HepG2 (cell line): ENCODE data around the gene CCDC102B. TPM values are rescaled to one million over a fixed set of nuclear protein-coding genes. Genes with fewer than 3 reads are reported as not detected.

Source experiments
- ATAC-seq: fragments of 200-7000 bp; cut with Tn5 transposase; 3 replicates; pipeline ENCODE4 v1.9.1; 2020; ENCODE audit warnings: mild to moderate bottlenecking, moderate library complexity
- BruUV-seq: library from RNA; stranded (reverse); fragments of 400-500 nt; replicated peaks from 2 replicates; lab custom pipeline; 2021; lab: Mats Ljungman, UMichigan
- CTCF ChIA-PET: fragments of 300-600 bp; formaldehyde crosslinking; extraction: SDS; loops from one replicate; lab custom pipeline; 2021; ENCODE audit warnings: low total read pairs, inconsistent platforms, low intra/inter-chr PET ratio; lab: Yijun Ruan, JAX
- POLR2A ChIA-PET: fragments of 350-600 bp; sonication (Branson Sonifier 250); formaldehyde crosslinking; loops from one replicate; lab custom pipeline; 2020; ENCODE audit warnings: antibody characterized with exemption, inconsistent platforms; lab: Yijun Ruan, JAX
- DNase-seq: peaks from one replicate; pipeline ENCODE4 v3.0.0-alpha.2; 2015; ENCODE audit warnings: low spot score
- FAIRE-seq: peaks from 3 replicates; lab custom pipeline; 2011; peaks lifted over from hg19 to GRCh38; lab: Jason Lieb, UNC
- H2AFZ ChIP-seq: one replicate; pipeline ENCODE4 v1.6.1; 2011; ENCODE audit warnings: low read length, inconsistent platforms
- H3K27ac ChIP-seq: fragments of 300-600 bp; 3 replicates; pipeline ENCODE4 v1.8.0; 2011; ENCODE audit warnings: mixed run types, mild to moderate bottlenecking, mixed read lengths, low read length, inconsistent platforms; ENCODE audit not compliant: insufficient read depth; ENCODE audit errors: extremely low read length
- H3K27me3 ChIP-seq, 2 experiments: fragments of 200-600 bp in 1 of 2; 2 replicates in 1 of 2; 3 replicates in 1 of 2; pipeline versions ENCODE4 v1.6.0 to v1.8.0; 2011; ENCODE audit warnings: low read length in 2 of 2, mild to moderate bottlenecking in 2 of 2, moderate library complexity in 2 of 2, inconsistent platforms in 1 of 2; ENCODE audit not compliant: insufficient read depth in 2 of 2, control insufficient read depth in 1 of 2
- H3K36me3 ChIP-seq, 2 experiments: fragments of 200-600 bp in 1 of 2; replicated peaks in 1 of 2; 2 replicates in 1 of 2; 3 replicates in 1 of 2; pipeline versions ENCODE4 v1.5.1 to v1.8.0; 2011; ENCODE audit warnings: low read length in 2 of 2, inconsistent platforms in 1 of 2; ENCODE audit not compliant: insufficient read depth in 2 of 2, control insufficient read depth in 1 of 2
- H3K4me1 ChIP-seq: 2 replicates; pipeline ENCODE4 v1.5.1; 2012; ENCODE audit warnings: low read length, inconsistent platforms; ENCODE audit not compliant: insufficient read depth
- H3K4me2 ChIP-seq: 2 replicates; pipeline ENCODE4 v1.6.0; 2011; ENCODE audit warnings: low read depth, low read length, inconsistent platforms
- H3K4me3 ChIP-seq, 3 experiments: fragments of 200-600 bp in 1 of 3; sonication (generic), shearing (Covaris generic) in 1 of 3; replicated peaks in 1 of 3; 2 replicates each; pipeline ENCODE4 v1.5.1; 2011 to 2016; ENCODE audit warnings: low read length in 3 of 3, inconsistent platforms in 2 of 3, low read depth in 2 of 3, mild to moderate bottlenecking in 2 of 3, control low read depth in 1 of 3, mixed read lengths in 1 of 3; ENCODE audit not compliant: insufficient read depth in 1 of 3
- H3K79me2 ChIP-seq: one replicate; pipeline ENCODE4 v1.6.1; 2011; ENCODE audit warnings: low read length, inconsistent platforms; ENCODE audit not compliant: insufficient read depth
- H3K9ac ChIP-seq: 2 replicates; pipeline ENCODE4 v1.6.0; 2011; ENCODE audit warnings: mild to moderate bottlenecking, low read depth, low read length, inconsistent platforms; ENCODE audit not compliant: insufficient read depth
- H3K9me3 ChIP-seq: 2 replicates; pipeline ENCODE4 v1.5.1; 2012; ENCODE audit warnings: mild to moderate bottlenecking, low read length
- H4K20me1 ChIP-seq: 2 replicates; pipeline ENCODE4 v1.6.0; 2011; ENCODE audit warnings: inconsistent platforms, mild to moderate bottlenecking, low read length, moderate library complexity; ENCODE audit not compliant: insufficient read depth
- BRCA1 ChIP-seq: sonication (generic); formaldehyde crosslinking; IDR thresholded peaks from 2 replicates; pipeline ENCODE4 v1.4.0; 2020; ENCODE audit warnings: missing genetic modification reagents
- DPF2 ChIP-seq: sonication (generic); formaldehyde crosslinking; IDR thresholded peaks from 2 replicates; pipeline ENCODE4 v1.4.0; 2020; ENCODE audit warnings: mild to moderate bottlenecking, low read depth, missing genetic modification reagents, borderline replicate concordance
- E2F1 ChIP-seq: sonication (generic); formaldehyde crosslinking; IDR thresholded peaks from 2 replicates; pipeline ENCODE4 v1.5.0; 2020; ENCODE audit warnings: missing genetic modification reagents
- HDAC1 ChIP-seq: sonication (generic); formaldehyde crosslinking; IDR thresholded peaks from 2 replicates; pipeline ENCODE4 v1.5.1; 2020; ENCODE audit warnings: mild to moderate bottlenecking, missing genetic modification reagents
- MAZ ChIP-seq, 2 experiments: sonication (generic) in 1 of 2; formaldehyde crosslinking in 1 of 2; IDR thresholded peaks; 2 replicates each; pipeline versions ENCODE4 v1.5.0 to v1.6.1; 2012 to 2020; ENCODE audit warnings: low read depth in 2 of 2, mild to moderate bottlenecking in 2 of 2, borderline replicate concordance in 1 of 2, improper control_type of control experiment in 1 of 2, low read length in 1 of 2, missing genetic modification reagents in 1 of 2, moderate library complexity in 1 of 2
- PRMT3 ChIP-seq: sonication (generic); formaldehyde crosslinking; IDR thresholded peaks from 2 replicates; pipeline ENCODE4 v1.8.1; 2022; ENCODE audit warnings: low read depth, mild to moderate bottlenecking, moderate library complexity, missing genetic modification reagents, borderline replicate concordance
- TERF1 ChIP-seq: sonication (generic); formaldehyde crosslinking; IDR thresholded peaks from 2 replicates; pipeline ENCODE4 v1.8.0; 2022; ENCODE audit warnings: mild to moderate bottlenecking, missing genetic modification reagents, moderate library complexity
- TMF1 ChIP-seq: sonication (generic); formaldehyde crosslinking; IDR thresholded peaks from 2 replicates; pipeline ENCODE4 v1.8.1; 2022; ENCODE audit warnings: low read depth, missing genetic modification reagents
- ZNF24 ChIP-seq: fragments of 450-650 bp; IDR thresholded peaks from 2 replicates; pipeline ENCODE4 v1.6.1; 2017; ENCODE audit warnings: antibody characterized with exemption, mild to moderate bottlenecking
- ZNF275 ChIP-seq: sonication (generic); formaldehyde crosslinking; IDR thresholded peaks from 2 replicates; pipeline ENCODE4 v1.8.0; 2022; ENCODE audit warnings: missing genetic modification reagents, mild to moderate bottlenecking, inconsistent platforms, borderline replicate concordance
- WGBS: methylation state at CpG from one replicate; pipeline ENCODE4 v1.1.6; 2017; ENCODE audit warnings: low lambda C conversion rate; 5-methylcytosine and 5-hydroxymethylcytosine counted together
- in situ Hi-C: cut with HindIII; loops from 2 replicates; pipeline ENCODE4 v1.10.0; 2017; ENCODE audit warnings: low pct_unique_long_range_greater_than_20kb; ENCODE audit not compliant: extremely low pct_ligation_motif_present
- intact Hi-C: fragments of 100-400 bp; cut with micrococcal nuclease; formaldehyde crosslinking; loops from one replicate; pipeline ENCODE4 v1.10.0; 2022; ENCODE audit not compliant: unreplicated experiment
- polyA plus RNA-seq, 8 experiments: library from polyadenylated mRNA; depleted of rRNA in 3 of 8; stranded (reverse) in 7 of 8; unstranded in 1 of 8; fragments of >200 nt; fragmentation: Illumina TruSeq in 4 of 8; extraction: Trizol in 4 of 8; gene quantifications; 2 replicates each; pipeline versions ENCODE4 v1.2.1 to v1.2.3, GENCODE V29; 2011 to 2016; ENCODE audit warnings: low read depth in 4 of 8, missing spikeins in 1 of 8, mixed read lengths in 1 of 8; ENCODE audit not compliant: insufficient read depth in 1 of 8
- total RNA-seq, 5 experiments: library from RNA; depleted of rRNA; stranded (reverse); fragments of >200 nt; fragmentation: Illumina TruSeq; extraction: Trizol; gene quantifications; 2 replicates each; pipeline ENCODE4 v1.2.3, GENCODE V29; 2016; ENCODE audit warnings: low read depth in 1 of 5

The CCDC102B gene
- total and polyA plus RNA-seq, 2 of the 13 experiments (the other 11 are each of a cell fraction or from before 2014, with no cell fraction given) = 2.3 to 3.7 TPM

GRCh38 chr18:68997845-68998244 lies 200.0 kb downstream of the CCDC102B start:
- POLR2A ChIA-PET = no interaction called here
- in situ Hi-C loops = no loop called here

More at GRCh38 chr18:68997845-68998244, 200.0 kb downstream of the CCDC102B start:
- CTCF ChIA-PET = no interaction called here
- no TSS peak for BruUV-seq
- no peak overlapping the region for H3K9ac ChIP-seq
- no peaks in the 10 kb centered on the region for H3K4me1 ChIP-seq
- no peaks in the 10 kb centered on the region for H3K27me3 ChIP-seq
- H3K4me3 ChIP-seq = no peak overlapping the region
- H3K9me3 ChIP-seq = no peaks in the 10 kb centered on the region
- no peaks in the 10 kb centered on the region for H3K36me3 ChIP-seq
- no peak for TF ChIP-seq TERF1 (CRISPR knock-in tag)
- no peak for TF ChIP-seq PRMT3 (CRISPR knock-in tag)
- no peak for TF ChIP-seq ZNF275 (CRISPR knock-in tag)
- TF ChIP-seq TMF1 (CRISPR knock-in tag) = no peak
- TF ChIP-seq ZNF24 = no peak
- no peak for TF ChIP-seq E2F1
- no peak for TF ChIP-seq DPF2 (CRISPR knock-in tag)
- TF ChIP-seq HDAC1 = no peak
- TF ChIP-seq BRCA1 (CRISPR knock-in tag) = no peak
- TF ChIP-seq MAZ (IDR thresholded peaks at IDR 0.05; ENCODE audit: borderline replicate concordance, low read depth, low read length) = no peak
- no peak for TF ChIP-seq MAZ (CRISPR knock-in tag; IDR thresholded peaks at IDR 0.05; ENCODE audit: low read depth)
- ATAC-seq = no peak
- no peak for FAIRE-seq
- no peak overlapping the region for H2AFZ ChIP-seq
- H3K4me2 ChIP-seq = no peak overlapping the region
- no peaks in the 10 kb centered on the region for H4K20me1 ChIP-seq
- no peaks in the 10 kb centered on the region for H3K79me2 ChIP-seq
- DNase-seq = no peak
- H3K27ac ChIP-seq = no peak overlapping the region
- whole genome bisulfite sequencing = 8% methylated on average over 3 of the region's 3 CpGs
- intact Hi-C loops = no loop called here
